ENCODE measurements around the gene NKAIN2.

Gene NKAIN2

DNA sequence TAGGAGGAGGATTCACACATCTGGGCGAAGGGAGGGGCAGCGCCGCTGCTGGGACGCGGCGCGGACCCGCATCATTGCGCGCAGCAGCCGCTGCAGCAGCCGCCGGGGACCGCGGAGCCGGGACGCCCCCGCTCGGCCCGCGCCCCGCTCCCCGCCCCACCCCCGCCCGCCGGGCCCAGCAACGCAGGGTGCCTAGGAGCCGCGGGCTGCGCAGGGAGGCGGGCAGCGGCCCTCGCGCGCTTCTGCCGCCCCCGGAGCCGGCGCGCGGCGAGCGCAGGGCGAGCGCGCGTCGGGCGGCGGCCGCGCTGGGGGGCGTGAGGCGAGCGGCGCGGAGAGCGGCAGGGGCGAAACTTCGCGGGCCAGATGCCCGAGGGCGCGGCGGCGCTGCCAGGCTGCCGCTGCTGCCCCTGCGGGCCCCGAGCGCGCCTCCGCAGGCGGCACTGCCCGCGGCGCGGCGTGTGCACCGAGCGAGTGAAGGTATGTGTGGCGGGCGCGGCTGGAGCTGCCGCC lies at the start of gene NKAIN2:
Gene NKAIN2 (plus strand): TSS at position 362 of the 510 bp plus-strand sequence.
- no peak for DNase-seq

- DNase-seq = no peak
Observed at GRCh38 chr6:123759472-123759871, 44.2 kb upstream of the NKAIN2 start.

DNA sequence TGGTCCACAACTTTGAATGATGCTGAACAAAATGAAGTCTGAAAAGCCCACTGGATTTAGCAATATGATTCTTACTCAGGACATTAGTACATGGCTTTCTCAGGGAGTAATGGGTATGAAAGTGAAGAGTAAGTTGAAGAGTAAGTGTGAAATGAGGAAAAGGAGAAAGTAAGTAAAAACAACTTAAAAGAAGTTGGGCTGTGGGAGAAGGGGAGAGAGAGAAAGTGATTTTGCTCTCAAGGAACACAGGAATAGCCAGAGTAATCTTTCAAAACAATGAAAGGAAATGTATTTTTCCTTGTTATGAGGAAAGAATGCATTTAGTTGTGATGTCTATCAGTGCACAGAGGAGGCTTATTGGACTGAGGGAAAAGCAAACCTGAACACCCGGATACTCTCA lies 39.8 kb upstream of the NKAIN2 start:
- DNase-seq = no peak

GRCh38 chr6:123764722-123765121 lies 38.9 kb upstream of the NKAIN2 start:
- no peak for DNase-seq

GRCh38 chr6:123768921-123769320 lies 34.7 kb upstream of the NKAIN2 start:
- DNase-seq = no peak

DNA sequence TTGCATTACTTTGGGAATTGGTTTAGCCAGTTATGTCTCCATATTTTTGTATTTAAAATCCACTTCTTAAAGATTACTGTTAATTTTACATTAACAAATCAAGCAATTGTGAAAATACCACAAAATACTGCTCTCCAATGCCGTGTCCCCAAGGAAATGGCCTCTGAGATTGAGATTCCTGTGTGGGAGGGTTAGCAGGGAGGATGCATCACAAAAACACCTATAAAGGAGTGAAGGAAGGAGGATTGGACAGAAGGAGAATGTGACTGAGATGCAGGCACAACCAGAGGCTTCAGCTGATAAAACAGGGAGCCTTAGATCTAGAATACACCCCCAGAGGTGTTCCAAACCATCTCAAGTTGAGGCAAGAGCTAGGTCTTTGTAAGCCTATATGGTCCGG lies 34.2 kb upstream of the NKAIN2 start:
- DNase-seq = no peak

DNA sequence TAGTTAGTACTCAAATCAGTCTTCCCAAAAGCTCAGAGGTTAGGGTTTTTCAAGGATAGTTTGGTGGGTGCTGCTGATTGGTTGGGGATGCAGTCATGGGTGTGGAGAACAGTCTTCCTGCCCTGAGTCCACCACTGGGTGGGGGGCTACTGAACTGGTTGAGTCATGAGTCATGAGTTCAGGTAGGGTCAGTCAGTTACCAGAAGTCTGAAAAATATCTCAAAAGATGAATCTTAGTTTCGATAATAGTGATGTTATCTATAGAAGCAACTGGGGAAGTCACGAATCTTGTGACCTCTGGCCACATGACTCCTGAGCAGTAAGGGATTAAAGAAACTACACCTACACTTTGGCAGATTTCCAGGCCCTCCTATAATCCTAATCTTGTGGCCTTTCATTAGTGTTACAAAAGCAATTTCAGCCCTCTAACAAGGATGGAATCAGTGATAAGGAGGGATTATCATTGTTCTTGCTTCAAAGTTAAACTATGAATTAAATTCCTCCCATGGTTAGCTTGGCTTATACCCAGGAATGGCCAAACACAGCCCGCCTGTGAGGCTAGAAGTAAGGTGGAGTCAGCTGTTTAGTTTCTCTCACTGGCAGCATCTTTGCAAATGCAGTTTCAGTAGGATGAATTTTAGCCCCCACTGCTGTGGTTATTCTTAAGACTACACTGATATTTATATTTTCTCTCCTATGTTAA lies 33.3 kb upstream of the NKAIN2 start:
- DNase-seq = no peak

DNA sequence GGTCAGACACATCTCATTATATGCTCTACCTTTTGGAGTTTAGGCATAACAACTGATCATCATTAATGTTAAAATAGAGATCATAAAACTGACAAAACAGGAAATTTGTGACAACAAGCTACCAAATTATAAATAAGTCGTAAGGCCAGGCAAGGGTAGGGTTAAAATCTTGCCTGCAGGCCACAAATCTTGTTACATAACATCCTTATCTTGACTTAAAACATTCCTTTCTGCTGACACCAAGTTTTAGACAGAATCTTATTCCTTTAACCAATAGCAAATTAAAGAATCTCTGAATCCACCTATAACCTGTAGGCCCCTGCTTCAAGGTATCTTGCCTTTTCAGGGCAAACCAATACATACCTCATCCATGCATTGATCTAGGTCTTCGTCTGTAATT lies 32.5 kb upstream of the NKAIN2 start:
- no peak for DNase-seq

GRCh38 chr6:123777563-123777962 lies 26.1 kb upstream of the NKAIN2 start:
- DNase-seq = no peak

DNA sequence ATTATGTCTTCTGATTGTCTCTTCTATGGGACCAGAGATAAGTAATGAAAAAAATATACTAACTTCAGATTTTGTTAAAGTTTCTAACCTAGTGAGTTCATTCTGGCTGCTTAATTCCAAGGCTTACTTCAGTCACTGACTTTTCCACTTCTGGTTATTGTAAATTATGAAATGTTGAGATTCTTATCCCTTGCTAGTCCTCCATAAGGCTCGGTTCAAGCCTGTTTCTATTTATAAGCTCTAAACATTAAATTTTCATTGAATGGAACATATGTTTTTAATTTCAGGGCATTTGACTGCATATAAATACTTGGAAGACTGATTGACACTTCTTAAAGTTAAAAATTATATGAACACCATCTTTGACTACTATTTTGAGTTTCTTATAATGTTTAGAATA lies 23.6 kb upstream of the NKAIN2 start:
- no peak for DNase-seq

- DNase-seq = no peak
Observed at GRCh38 chr6:123784330-123784729, 19.3 kb upstream of the NKAIN2 start.

- DNase-seq = no peak
Observed at GRCh38 chr6:123785039-123785438, 18.6 kb upstream of the NKAIN2 start.

- no peak for DNase-seq
Observed at GRCh38 chr6:123788319-123788718, 15.3 kb upstream of the NKAIN2 start.

DNA sequence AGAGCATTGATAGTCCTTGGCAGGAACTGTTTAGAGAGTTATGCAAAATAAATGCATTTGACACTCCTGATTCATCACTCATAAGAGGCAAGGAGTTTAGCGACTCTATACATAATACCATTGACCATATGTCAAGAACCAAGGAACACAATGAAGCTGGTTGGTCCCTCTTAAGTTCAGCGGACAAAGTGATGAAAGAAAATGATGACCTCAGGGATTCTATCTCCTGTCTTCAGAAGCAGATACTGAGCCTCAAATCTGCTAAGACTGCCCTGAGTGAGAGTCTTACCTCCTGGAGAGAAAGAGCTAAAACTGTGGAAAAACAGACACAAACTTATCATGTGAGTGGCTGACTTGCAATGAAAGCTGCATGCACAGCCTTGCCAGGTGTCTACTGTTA lies 9.5 kb upstream of the NKAIN2 start:
- DNase-seq = no peak

- no peak for DNase-seq
Observed at GRCh38 chr6:123794799-123795198, 8.9 kb upstream of the NKAIN2 start.

- no peak for DNase-seq
Observed at GRCh38 chr6:123801067-123801466, 2.6 kb upstream of the NKAIN2 start.

GRCh38 chr6:123802351-123802696 lies 1.3 kb upstream of the NKAIN2 start:
- no peak for DNase-seq

GRCh38 chr6:123802697-123803503 lies 765 bp upstream of the NKAIN2 start:
- DNase-seq = peak; percentile 47

DNA sequence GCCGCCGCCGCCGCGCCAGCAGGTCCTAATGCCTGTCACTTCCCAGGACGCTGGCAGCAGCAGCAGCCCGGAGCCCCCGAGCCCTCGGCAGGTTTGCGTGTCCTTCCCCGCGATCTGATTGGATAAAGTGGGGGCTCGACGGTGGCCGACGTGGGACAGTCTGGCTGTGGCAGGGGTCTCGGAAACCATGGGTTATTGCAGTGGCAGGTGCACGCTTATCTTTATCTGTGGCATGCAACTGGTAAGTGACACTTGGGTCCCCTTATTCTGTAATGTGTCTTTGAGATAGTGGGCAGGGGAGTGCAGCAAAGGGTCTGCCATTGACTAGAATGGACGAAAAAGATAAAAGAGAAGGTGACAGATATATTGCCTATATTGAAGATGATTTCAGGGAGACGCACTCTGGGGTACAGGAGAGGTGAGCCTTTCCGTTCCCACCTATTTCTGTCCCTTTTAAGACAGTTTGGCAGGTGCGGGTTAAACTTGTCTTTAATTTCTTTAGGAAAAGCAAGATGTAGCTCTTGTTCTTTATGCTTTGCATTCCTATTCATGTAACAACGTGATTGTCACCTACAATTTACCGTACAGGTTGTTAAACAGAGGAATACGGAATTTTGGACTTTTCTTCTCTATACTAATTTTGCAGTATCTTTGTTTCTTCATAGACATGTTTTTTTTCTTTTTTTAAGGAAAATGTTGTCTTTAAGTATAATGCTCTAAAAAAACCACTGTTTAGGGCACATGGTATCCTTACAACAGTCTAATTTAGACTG lies 535 bp downstream of the NKAIN2 start:
- DNase-seq = no peak

DNA sequence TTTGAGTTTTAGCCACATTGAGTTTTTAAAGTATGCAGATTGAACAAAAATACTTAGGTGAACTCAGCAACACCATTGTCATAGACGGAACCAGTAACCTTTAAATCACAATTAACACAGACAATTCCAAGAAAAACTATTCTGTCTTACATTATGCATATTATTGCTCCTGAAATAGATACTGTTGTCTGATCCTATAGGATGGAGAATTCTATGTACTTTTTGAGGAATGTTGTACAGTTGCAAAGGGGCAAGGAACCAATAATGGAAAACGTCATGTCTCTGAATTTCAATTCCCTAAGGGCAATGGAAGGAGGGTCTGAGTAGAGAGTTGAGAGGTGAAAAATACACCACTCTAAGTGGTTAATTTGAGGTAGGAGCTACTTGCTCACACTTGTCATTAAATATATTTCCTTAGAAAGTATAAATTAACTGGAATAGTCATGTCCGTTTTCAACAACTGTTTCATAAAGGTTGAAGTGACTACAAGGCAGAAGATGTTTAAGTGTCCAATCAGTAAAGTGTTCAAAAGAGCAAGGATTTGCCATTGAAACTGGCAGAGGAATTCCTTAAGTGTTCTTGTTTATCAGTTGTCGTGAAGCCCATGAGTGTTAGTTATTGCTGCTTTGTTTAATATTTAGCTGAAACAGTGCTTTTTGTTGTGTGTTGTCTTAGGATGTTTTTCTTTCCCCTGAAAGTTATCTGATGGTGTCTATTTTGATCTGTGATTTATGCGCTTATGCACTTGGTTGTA lies 1.3 kb downstream of the NKAIN2 start:
- DNase-seq = no peak

DNA sequence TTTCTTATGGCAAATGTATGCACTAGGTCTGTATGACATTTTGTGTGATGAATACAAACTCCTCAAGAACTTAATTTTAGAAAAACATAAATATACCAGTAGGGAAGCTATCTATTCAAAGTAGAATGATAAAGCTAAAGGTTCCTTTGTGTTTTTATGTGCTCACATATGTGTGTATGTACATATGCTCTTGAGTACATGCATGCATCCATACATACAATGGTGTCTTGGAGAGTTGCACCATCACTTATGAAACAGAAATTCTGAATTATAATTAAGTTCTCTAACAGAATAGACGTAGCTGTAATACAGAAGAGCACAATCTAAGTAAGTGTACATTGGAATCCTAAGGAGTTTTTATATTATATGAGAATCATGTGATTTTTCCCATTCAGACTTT lies 2.3 kb downstream of the NKAIN2 start:
- no peak for DNase-seq

GRCh38 chr6:123806561-123806960 lies 2.9 kb downstream of the NKAIN2 start:
- no peak for DNase-seq

- no peak for DNase-seq
Observed at GRCh38 chr6:123808556-123808955, 4.9 kb downstream of the NKAIN2 start.

All from CD4-positive, alpha-beta T cell treated with Interleukin-12 subunit alpha and Interleukin-12 subunit beta, for 1 hour (primary cell).